Gastroesophageal sphincter (tissue), 3 donors: Measurements from ENCODE around the gene LHX5.

Experiments used
- CTCF ChIP-seq, 4 experiments: fragments of 200-600 bp in 2 of 4; fragments of 450-650 bp in 2 of 4; sonication (generic) in 1 of 4; IDR thresholded peaks; one replicate each; pipeline ENCODE4 v1.5.1; 2017 to 2019; ENCODE audit warnings: antibody characterized with exemption in 4 of 4, mild to moderate bottlenecking in 2 of 4, moderate library complexity in 2 of 4
- EP300 ChIP-seq: sonication (generic); formaldehyde crosslinking; IDR thresholded peaks from one replicate; pipeline ENCODE4 v1.6.1; 2017; ENCODE audit warnings: antibody characterized with exemption, mild to moderate bottlenecking

GRCh38 chr12:113462998-113463745 is 8.5 kb downstream of the LHX5 start:
- no peak for TF ChIP-seq CTCF (IDR thresholded peaks at IDR 0.05)
- TF ChIP-seq EP300 = no peak
